ENCODE results near the gene PPP1R1B. TPM values are rescaled to one million over a fixed set of nuclear protein-coding genes. Genes with fewer than 3 reads are reported as not detected.
"Not testable (repeated sequence)": the region's sequence is repeated elsewhere in the genome, so short reads cannot be mapped to it uniquely, and the experiment has no call there.

Gene PPP1R1B
- not detected in 2 replicates for total RNA-seq (2014; rRNA removed; shearing (Covaris generic))

DNA sequence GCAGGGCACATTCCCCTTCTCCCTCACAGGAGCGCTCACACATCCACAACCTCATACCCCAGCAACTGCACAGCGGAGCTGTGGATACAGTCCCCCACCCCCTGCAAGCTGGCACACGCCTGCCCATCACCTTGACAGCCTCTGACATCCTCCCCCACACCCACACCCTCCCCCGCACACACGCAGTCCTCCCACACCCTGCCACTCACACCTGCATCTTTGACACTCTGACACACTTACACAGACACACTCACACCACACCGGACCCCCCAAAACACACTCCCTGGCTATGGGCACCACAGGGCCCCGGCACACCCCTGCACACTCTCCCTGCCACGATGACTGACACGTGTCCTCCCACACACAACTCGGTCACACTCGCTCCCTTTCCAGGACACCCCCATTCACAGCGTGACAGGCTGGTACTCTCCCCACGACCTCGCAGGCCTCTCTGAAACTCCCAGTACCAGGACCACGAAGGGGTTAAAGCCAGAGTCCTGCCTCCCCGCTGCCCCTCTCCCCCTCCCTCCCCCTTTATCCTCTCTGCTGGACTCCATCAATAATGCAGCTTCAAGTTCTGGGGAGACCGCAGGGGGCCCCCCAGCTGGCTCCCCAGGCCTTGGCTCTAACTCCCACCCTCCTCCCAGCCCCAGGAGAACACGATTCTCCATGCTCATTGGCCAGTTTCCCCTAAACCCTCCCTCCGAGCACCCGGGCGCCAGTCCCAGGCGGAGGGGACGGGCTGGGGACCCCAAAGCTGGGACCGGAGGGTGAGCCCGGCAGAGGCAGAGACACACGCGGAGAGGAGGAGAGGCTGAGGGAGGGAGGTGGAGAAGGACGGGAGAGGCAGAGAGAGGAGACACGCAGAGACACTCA is at the start of gene PPP1R1B:
Gene PPP1R1B, plus strand, starts transcription at position 782 of the 876 bp plus-strand sequence. CDS start 441 bp downstream, outside the sequence.
- no peak for DNase-seq (ENCODE audit: low read depth)

GRCh38 chr17:39578272-39578671 is 48.5 kb upstream of the PPP1R1B start:
- DNase-seq (ENCODE audit: low read depth), result no peak

GRCh38 chr17:39579318-39580081 is 47.3 kb upstream of the PPP1R1B start:
- no peak for DNase-seq (ENCODE audit: low read depth)

- DNase-seq (ENCODE audit: low read depth), result no peak
Measured at GRCh38 chr17:39580082-39580468, 46.7 kb upstream of the PPP1R1B start.

- no peak for DNase-seq (ENCODE audit: low read depth)
Measured at GRCh38 chr17:39581071-39581758, 45.5 kb upstream of the PPP1R1B start.

DNA sequence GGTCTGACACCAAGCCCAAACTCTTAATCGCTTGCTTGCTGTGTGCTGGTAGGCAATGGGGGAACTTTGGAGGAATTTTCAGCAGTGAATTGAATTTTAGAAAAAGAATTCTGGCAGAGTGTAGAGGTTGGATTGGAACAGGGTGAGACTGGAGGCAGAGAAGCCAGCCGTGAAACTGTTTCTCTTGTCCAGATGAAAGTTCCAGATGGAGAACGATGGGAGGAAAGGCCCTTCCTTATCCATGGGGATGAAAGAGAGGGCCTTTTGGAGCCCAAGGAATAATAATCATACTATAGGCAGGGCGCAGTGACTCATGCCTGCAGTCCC is 45.0 kb upstream of the PPP1R1B start:
- no peak for DNase-seq (ENCODE audit: low read depth)

- DNase-seq (ENCODE audit: low read depth), result no peak
Measured at GRCh38 chr17:39582658-39583057, 44.1 kb upstream of the PPP1R1B start.

DNA sequence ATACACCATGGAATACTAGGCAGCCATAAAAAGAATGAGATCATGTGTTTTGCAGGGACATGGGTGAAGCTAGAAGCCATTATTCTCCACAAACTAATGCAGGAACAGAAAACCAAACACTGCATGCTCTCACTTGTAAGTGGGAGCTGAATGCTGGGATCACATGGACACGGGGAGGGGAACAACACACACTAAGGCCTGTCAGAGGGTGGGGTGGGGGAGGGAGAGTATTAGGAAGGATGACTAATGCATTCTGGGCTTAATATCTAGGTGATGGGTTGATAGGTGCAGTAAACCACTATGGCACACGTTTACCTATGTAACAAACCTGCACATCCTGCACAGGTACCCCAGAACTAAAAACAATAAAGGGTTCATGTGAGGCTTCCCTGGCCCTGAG is 36.6 kb upstream of the PPP1R1B start:
- DNase-seq (ENCODE audit: low read depth), result not testable (repeated sequence)

- peak; percentile 55 for DNase-seq (ENCODE audit: low read depth)
Measured at GRCh38 chr17:39591958-39592954, 34.5 kb upstream of the PPP1R1B start.

GRCh38 chr17:39593371-39593770 is 33.4 kb upstream of the PPP1R1B start:
- DNase-seq (ENCODE audit: low read depth), result no peak

GRCh38 chr17:39595294-39595693 is 31.5 kb upstream of the PPP1R1B start:
- no peak for DNase-seq (ENCODE audit: low read depth)

GRCh38 chr17:39595928-39596510 is 30.7 kb upstream of the PPP1R1B start:
- DNase-seq (ENCODE audit: low read depth), result no peak

GRCh38 chr17:39596543-39597267 is 30.0 kb upstream of the PPP1R1B start:
- no peak for DNase-seq (ENCODE audit: low read depth)

DNA sequence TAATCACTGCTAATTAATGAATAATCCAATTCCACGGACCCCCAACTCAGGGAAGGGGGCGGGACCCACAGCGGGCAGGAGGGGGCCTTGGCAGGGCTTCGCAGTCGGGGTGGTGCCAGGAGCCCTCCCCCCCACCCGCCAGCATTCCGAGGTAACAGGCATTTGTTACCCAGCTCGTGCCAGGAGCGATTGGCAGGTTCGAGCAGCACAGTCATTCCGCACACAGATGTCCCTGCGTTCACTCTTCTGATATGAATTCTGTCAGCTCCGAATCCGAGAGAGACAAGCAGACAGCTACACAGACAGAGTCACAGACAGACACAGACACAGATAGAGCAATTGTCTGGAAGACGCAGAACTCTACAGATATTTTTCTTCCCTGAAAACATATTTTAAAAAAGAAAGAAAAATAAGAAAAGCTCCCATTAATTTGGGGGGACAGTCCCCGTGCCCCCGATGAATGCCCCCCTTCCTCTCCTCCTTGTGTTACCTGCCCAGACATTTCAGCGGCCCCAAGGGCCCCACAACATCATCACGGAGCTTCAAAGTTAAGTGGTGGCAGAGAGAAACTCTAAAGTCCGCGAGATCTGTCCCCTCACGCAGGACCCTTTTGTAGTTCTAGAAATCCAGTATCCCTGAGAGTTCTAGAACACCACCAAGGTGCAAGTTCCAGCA is 29.2 kb upstream of the PPP1R1B start:
- no peak for DNase-seq (ENCODE audit: low read depth)

- no peak for DNase-seq (ENCODE audit: low read depth)
Measured at GRCh38 chr17:39598047-39598481, 28.7 kb upstream of the PPP1R1B start.

DNA sequence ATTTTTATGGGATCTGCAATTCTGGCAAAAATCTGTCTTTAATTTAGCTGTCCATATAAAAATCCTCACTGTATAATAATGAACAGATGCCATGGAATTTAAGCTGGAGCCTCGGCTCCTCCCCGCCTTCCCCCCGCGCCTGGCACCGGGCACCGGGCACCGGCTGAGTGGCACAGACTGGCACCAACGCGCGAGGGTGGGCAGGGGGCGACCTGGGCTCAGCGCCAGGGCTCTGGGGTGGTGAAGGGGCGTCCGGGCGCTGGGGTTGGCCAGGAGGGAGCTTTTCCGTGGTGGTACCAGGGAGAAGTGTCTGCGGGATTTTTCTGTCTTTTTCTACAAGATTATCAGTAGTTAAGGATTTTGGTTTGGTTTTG is 28.1 kb upstream of the PPP1R1B start:
- DNase-seq (ENCODE audit: low read depth), result no peak

- no peak for DNase-seq (ENCODE audit: low read depth)
Measured at GRCh38 chr17:39599004-39599664, 27.6 kb upstream of the PPP1R1B start.

GRCh38 chr17:39599665-39600231 is 27.0 kb upstream of the PPP1R1B start:
- DNase-seq (ENCODE audit: low read depth), result no peak
